Activated T-cell treated with anti-CD3 and anti-CD28 coated beads for 4 hours (primary cell): ENCODE data around the gene SLC45A1.

Experiments
- DNase-seq: peaks from one replicate; pipeline ENCODE4 v3.0.0-alpha.2; 2020

Gene SLC45A1

GRCh38 chr1:8338526-8339202 is 20.8 kb downstream of the SLC45A1 start:
- no peak for DNase-seq

- DNase-seq, result no peak
Measured at GRCh38 chr1:8339203-8339600, 21.3 kb downstream of the SLC45A1 start.

GRCh38 chr1:8340448-8340847 is 22.5 kb downstream of the SLC45A1 start:
- DNase-seq, result no peak

- no peak for DNase-seq
Measured at GRCh38 chr1:8342325-8342724, 24.4 kb downstream of the SLC45A1 start.

- no peak for DNase-seq
Measured at GRCh38 chr1:8343044-8343443, 25.1 kb downstream of the SLC45A1 start.

- no peak for DNase-seq
Measured at GRCh38 chr1:8343464-8344001, 25.6 kb downstream of the SLC45A1 start.

GRCh38 chr1:8344893-8345507 is 27.1 kb downstream of the SLC45A1 start:
- DNase-seq, result no peak

GRCh38 chr1:8345621-8346415 is 27.9 kb downstream of the SLC45A1 start:
- DNase-seq, result no peak

- no peak for DNase-seq
Measured at GRCh38 chr1:8347635-8348034, 29.7 kb downstream of the SLC45A1 start.

GRCh38 chr1:8348047-8348776 is 30.3 kb downstream of the SLC45A1 start:
- DNase-seq, result no peak

- peak; percentile 57 for DNase-seq
Measured at GRCh38 chr1:8348777-8349472, 31.0 kb downstream of the SLC45A1 start.

GRCh38 chr1:8349473-8349865 is 31.6 kb downstream of the SLC45A1 start:
- no peak for DNase-seq

- DNase-seq, result no peak
Measured at GRCh38 chr1:8349961-8350360, 32.0 kb downstream of the SLC45A1 start.

GRCh38 chr1:8350914-8351684 is 33.2 kb downstream of the SLC45A1 start:
- DNase-seq, result no peak

GRCh38 chr1:8351693-8352470 is 34.0 kb downstream of the SLC45A1 start:
- DNase-seq, result no peak

GRCh38 chr1:8352471-8352845 is 34.5 kb downstream of the SLC45A1 start:
- no peak for DNase-seq

- no peak for DNase-seq
Measured at GRCh38 chr1:8352886-8353785, 35.2 kb downstream of the SLC45A1 start.

GRCh38 chr1:8354038-8354437 is 36.1 kb downstream of the SLC45A1 start:
- DNase-seq, result no peak

- no peak for DNase-seq
Measured at GRCh38 chr1:8355439-8356255, 37.7 kb downstream of the SLC45A1 start.
